Left forelimb (tissue), 1 donor: ENCODE data around the gene CHCHD2.
"Not testable (repeated sequence)": the region's sequence is repeated elsewhere in the genome, so short reads cannot be mapped to it uniquely, and the experiment has no call there.

Experiments used
- DNase-seq: peaks from one replicate; pipeline ENCODE4 v3.0.0-alpha.2; 2018; ENCODE audit warnings: low spot score

Gene CHCHD2

GRCh38 chr7:56106108-56107073 lies at the start of gene CHCHD2:
Gene CHCHD2, minus strand, starts transcription at chr7:56106476. Its CDS starts 63 bp downstream, at chr7:56106413.
- peak; percentile 94 for DNase-seq

GRCh38 chr7:56131062-56131461 lies 24.8 kb upstream of the CHCHD2 start:
- DNase-seq, result not testable (repeated sequence)

GRCh38 chr7:56127241-56127975 lies 21.1 kb upstream of the CHCHD2 start:
- no peak for DNase-seq

GRCh38 chr7:56125831-56126230 lies 19.6 kb upstream of the CHCHD2 start:
- DNase-seq, result no peak

- no peak for DNase-seq
These were observed 18.7 kb upstream of the CHCHD2 start for GRCh38 chr7:56124981-56125380.

- no peak for DNase-seq
These were observed 15.2 kb upstream of the CHCHD2 start for GRCh38 chr7:56121440-56121839.

GRCh38 chr7:56115852-56116538 lies 9.7 kb upstream of the CHCHD2 start, which contains the start of gene NUPR2:
Gene NUPR2, minus strand, starts transcription at chr7:56116417. Its CDS starts 103 bp downstream, at chr7:56116314.
- DNase-seq, result no peak

- DNase-seq, result not testable (repeated sequence)
These were observed 6.0 kb upstream of the CHCHD2 start for GRCh38 chr7:56112244-56112643.

- DNase-seq, result no peak
These were observed 4.3 kb upstream of the CHCHD2 start for GRCh38 chr7:56110611-56111010.

GRCh38 chr7:56107954-56108258 lies 1.6 kb upstream of the CHCHD2 start:
- no peak for DNase-seq

GRCh38 chr7:56105508-56105907 lies 768 bp downstream of the CHCHD2 start:
- no peak for DNase-seq

- not testable (repeated sequence) for DNase-seq
These were observed 2.1 kb downstream of the CHCHD2 start for GRCh38 chr7:56104138-56104537.

GRCh38 chr7:56099653-56100052 lies 6.6 kb downstream of the CHCHD2 start:
- no peak for DNase-seq

GRCh38 chr7:56098187-56099008 lies 7.9 kb downstream of the CHCHD2 start:
- DNase-seq, result not testable (repeated sequence)

GRCh38 chr7:56097700-56098099 lies 8.6 kb downstream of the CHCHD2 start:
- DNase-seq, result no peak

GRCh38 chr7:56092789-56093531 lies 13.3 kb downstream of the CHCHD2 start, which contains the start of gene PHKG1:
Gene PHKG1, minus strand, starts transcription at chr7:56092952. Its CDS starts 4,011 bp downstream, at chr7:56088941.
- DNase-seq, result peak; percentile 87

GRCh38 chr7:56092388-56092787 lies 13.9 kb downstream of the CHCHD2 start:
- DNase-seq, result not testable (repeated sequence)

GRCh38 chr7:56091591-56091990 lies 14.7 kb downstream of the CHCHD2 start:
- no peak for DNase-seq

GRCh38 chr7:56087445-56087844 lies 18.8 kb downstream of the CHCHD2 start:
- DNase-seq, result no peak

- no peak for DNase-seq
These were observed 19.5 kb downstream of the CHCHD2 start for GRCh38 chr7:56086761-56087160.
